GM21390 (cell line): Measurements from ENCODE around the gene ASIC4.

Experiments
- ATAC-seq: cut with Tn5 transposase; IDR thresholded peaks from one replicate; pipeline ENCODE4 v1.9.1; 2021; ENCODE audit not compliant: unreplicated experiment

The ASIC4 gene

DNA sequence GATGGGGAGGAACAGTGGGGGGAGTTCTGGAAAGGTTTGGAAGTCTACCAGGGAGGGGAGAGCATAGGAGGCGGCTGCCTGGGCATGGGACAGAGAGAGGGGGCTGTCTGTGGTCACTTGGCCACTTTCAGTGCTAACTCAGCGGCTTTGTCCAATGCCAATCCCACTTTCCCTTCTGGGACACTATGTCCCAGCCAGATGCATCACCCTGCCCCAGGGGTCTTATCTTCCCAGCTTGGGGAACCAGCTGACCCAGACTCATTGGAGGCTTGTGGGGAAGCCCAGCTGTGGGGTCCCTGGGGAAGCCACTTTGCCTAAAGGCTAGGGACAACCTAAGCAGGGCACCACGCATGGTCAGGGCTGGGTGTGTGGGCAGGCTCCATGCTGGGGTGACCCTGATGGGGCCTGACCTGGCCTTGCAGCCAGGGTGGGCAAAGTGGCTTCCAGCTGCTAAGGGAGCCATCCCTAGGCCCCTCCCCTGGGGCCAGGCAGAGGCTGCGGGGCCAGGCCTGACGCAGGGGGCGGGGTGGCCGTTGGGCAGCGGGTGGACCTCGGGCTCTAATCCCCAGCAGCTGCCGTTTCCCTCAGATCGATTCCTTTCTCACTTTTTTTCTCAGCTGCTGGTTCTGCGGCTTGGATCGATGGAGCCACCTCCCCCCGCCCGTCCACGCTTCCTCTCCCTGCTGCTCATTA is 1.6 kb upstream of the ASIC4 start:
- no peak for ATAC-seq

DNA sequence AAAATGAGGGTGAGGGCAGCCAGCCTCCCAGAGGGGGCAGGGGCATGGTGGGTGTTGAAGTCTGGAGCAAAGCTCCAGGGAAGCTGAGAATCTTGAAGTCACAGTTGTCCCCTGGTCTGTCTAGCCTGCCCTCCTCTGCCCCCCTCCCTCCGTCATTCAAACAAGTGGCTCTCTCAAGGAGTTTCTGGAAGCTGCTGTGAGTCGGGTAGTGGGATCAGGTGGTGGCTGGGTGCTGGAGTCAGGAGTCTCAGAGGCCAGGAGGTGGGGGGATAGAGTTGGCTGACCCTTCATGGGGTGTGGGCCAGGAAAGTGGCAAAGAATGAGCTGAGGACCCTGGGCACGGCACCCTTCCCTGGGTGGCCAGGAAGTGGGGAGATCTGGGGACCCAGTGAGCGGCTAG is 495 bp upstream of the ASIC4 start:
- ATAC-seq: no peak

DNA sequence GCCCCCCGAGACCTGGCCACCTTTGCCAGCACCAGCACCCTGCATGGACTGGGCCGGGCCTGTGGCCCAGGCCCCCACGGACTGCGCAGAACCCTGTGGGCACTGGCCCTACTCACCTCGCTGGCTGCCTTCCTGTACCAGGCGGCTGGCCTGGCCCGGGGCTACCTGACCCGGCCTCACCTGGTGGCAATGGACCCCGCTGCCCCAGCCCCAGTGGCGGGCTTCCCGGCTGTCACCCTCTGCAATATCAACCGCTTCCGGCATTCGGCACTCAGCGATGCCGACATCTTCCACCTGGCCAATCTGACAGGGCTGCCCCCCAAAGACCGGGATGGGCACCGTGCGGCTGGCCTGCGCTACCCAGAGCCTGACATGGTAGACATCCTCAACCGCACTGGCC is 554 bp downstream of the ASIC4 start:
- ATAC-seq: no peak

DNA sequence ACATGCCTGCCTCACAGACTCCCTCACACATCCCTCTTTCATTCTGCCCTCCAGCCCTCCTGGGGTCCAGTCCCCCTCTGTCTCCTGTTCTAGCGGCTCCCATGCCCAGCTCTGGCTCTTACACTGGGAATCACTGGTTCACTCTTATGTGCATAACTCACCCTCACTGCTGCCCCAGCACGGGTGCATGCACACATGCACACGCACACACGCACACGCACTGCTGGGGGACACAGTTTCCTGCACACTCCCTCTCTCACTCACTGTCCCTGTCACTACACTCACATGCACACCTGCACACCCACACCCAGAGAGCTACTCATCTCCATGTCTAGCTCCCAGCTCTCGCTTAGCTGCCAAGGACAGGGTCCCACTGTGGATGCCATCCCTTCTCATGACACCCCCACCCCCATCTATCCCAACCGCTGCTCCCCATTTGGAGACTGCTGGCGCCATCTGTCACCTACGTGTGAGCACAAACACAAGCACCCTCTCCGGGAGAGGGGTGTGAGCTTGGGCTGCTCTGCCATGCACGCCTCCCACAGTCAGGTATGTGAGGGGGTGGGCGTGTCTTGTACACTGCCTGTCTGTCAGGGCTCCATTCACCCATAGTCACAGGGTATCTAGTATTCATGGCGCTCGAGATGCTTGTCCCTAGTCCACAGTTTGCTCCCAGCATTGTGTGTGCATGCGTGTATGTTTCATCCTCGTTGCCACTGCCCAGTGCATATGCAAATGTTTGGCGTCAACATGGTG is 1.8 kb downstream of the ASIC4 start:
- ATAC-seq: no peak

DNA sequence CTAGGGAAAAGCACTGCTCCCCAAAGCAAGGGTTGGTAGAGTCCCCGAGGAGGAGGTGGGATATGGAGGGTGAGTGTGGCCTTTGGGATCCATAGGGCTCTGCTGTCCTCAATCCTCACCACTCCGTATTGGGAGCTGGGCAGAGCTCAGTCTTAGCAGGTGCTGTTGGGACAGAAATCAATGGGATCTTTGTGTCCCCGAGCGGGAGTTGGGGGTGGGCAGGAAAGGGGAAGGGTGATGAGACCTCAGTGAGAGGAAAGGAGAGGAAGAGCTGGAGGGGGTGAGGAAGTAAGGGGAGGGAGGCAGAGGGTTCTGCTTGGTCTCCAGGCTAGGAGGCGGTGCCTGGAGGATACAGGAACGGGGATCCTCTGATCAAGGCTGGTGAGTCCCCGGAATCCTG is 2.6 kb downstream of the ASIC4 start:
- ATAC-seq: no peak

DNA sequence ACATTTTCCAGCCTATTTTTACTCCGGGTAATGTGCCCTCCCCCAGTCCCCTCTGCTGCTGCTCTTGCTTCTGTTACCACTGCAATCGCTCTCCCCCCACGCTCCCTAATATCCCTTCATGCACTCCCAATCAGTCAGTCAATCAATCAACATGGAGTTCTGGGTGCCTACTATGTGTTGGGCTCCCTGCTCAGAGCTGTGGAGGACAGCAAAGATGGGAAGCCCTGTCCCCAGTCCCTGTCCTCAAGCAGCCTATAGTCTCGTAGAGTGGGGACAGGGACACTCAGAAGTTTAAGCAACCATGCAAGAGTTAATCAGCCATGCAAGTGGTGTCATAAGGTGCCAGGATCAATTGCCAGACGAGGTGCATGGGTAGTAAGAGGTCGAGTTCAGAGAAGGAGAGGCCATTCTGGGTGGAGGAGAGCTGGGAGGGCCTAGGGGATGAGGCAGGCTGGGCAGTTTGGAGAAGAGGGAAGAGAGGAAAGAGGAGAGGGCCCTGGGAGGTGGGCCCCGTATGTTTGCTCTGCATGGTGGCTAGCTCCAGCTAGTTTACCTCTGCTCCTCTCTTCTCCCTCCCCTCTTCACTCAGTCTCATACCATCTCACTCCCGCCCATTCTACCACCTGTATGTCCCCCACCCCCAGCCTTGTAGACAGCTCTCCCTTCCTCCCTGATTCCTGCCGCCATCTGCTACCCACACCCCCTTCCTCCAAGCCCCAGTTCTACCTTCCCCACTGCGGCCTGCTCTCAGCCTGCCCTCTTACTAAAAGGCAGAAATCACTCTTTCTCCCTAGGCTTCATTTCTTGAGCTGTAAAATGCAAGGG is 3.9 kb downstream of the ASIC4 start:
- ATAC-seq: no peak

DNA sequence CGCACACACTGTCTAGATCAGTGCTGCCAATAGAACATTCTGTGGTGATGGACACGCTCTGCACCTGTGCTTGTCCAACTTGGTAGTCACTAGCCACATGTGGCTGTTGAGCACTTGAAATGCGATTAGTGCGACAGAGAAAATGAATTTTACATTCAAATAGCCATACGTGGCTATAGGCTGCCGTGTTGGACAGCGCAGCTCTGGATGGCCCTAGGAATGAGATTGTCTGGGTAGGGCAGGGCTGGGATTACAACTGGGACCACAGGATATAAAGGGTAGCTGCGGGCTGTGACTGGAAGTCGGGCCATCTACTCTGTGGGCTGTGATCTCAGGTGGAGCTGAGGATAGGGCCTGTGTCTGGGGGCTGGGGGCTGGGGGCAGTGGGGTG is 5.2 kb downstream of the ASIC4 start:
- no peak for ATAC-seq

DNA sequence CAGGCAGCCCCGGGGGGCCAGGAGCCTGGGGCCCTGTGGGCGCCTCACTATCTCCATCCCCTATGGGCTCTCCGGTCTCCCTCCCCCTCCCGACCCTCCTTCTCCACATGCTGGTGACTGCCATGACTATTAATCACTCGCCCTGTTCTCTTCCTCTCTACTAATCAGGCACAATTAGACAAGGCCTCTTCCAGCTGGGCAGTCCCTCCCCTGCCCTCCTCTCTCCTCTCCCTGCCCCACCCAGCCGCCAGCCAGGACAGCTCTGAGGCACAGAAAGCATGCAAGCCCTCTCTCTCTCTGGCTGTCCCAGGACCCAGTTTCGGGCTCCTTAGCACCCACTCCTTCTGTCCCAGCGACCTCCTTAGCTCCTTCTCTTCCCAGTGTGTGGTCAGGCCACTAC is 5.8 kb downstream of the ASIC4 start:
- ATAC-seq: no peak

DNA sequence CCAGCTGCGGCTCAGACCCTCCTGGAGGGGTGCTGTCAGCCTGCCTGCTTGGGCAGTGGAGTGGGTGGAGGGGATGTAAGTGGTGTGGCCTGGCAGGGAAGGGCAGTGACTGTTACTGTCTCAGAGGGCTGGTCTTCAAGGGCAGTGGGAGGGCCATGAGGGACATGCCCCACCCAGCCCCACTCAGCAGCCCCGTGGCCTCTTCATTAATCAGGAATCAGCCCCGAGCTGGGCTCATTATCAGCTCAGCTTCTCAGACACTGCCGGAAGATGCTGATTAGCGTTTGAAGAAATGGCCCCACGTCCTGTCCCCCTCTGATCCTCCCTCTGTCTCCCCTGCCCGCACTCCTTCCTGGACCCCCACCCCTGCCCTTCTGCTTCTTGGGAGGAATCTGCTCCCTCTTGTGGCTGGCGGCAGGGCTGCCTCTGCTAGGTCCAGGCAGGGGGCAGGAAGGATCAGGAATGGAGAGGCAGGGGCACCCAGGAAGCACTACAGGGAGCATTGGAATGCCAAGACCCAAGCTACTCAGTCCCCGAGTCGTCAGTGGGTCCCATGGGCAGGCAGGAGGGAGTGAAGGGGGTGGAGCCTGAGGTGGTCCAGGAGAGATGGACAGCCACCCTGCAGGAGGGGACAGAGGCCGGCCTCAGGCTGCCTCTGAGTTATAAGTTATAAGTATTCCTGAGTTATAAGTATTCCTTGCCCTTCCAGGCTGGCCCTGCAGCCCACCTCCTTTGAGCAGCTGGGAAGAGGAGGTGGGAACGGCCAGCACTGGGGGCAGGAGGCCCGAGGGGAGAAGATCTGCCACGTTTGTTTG is 7.0 kb downstream of the ASIC4 start:
- ATAC-seq: no peak

DNA sequence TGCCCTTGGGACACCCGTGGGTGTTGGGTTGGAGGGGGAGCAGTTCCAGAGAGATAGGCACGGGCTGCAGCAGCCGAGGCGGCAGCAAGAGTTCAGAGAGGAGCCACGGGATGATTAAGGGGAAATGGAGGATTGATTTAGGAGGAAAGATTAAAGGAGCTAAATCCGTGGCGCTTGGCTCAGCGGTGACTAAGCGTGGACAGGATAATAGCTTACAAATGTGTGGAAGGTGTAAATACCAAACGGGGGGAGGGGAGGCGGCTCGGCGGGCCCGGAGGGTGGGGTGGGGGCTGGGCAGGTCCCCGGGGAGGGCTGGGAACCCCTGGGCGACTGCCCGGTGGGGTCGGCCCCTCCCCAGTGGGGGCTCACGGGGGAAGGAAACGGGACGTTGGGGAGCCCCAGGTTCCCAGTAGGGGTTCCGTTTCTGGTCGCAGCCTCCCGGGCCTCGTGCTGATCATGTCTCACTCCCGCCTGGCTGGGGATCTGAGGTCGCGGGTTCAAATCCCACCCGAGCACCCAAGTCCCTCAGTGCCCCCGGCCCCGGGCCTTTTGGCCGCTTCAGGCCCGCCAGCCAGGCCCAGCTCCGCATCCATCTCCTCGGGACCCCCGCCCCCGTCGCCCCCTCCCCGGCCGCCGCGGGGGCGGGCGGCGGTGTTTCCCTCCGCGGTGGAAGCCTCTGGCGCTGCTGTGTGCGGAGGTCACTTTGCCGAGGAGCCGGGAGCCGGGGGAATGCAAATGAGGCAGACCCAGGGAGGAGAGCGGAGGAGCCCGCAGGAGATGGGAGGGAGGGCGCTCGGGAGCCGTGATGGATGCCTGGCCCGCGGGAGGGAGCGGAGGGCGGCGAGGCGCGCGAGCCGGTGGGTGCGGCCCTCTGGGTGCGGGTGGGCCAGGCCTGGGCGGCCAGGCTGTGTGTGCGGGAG is 8.1 kb downstream of the ASIC4 start:
- ATAC-seq: no peak

DNA sequence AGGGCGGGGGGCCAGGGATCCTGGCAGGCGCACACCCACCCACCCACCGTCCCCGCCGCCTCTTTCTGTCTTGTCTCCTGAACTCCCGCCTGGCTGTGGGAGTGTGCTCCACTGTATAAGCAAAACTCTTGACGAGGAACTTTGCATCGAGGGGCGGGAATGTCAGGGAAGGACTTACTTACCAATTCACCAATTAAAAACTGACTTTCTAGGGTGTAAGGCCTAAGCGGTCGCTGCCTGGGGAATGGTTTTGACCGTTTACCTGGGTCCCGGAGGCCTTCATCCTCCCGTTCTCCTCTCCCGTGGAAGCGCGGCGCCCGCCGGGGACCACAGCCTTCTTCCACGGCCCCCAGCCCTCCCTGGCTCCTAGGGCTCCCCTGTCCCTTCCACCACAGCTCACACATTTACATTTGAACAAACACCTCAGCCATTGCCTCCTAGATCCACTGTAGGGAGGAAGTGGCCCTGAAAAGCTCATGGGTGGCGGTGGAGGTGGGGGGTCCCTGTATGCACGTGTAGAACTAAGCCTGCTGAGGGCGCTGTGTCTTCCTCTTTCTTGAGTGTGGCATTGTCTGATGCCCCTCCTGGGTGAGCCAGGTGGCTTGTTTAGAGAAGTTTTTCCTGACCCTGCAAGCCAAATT is 8.9 kb downstream of the ASIC4 start:
- ATAC-seq: no peak

DNA sequence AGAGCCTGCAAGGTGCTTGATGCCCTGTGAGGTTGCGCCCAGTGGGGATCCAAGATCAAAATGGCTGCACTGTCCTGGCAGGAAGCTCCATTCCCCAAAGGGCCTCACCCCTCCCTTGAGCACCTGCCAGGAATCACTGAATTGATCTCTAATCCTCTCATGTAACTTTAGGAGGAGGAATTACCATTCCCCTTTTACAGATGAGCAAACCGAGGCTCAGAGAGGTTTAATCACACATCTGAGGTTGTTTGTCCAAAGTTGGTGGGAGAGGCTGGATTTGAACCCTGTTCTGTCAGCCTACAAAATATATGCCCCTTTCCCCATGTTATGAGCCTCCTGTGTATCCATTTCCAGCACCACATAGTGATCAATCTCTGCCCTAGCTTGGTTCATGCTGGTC is 10.5 kb downstream of the ASIC4 start:
- no peak for ATAC-seq

DNA sequence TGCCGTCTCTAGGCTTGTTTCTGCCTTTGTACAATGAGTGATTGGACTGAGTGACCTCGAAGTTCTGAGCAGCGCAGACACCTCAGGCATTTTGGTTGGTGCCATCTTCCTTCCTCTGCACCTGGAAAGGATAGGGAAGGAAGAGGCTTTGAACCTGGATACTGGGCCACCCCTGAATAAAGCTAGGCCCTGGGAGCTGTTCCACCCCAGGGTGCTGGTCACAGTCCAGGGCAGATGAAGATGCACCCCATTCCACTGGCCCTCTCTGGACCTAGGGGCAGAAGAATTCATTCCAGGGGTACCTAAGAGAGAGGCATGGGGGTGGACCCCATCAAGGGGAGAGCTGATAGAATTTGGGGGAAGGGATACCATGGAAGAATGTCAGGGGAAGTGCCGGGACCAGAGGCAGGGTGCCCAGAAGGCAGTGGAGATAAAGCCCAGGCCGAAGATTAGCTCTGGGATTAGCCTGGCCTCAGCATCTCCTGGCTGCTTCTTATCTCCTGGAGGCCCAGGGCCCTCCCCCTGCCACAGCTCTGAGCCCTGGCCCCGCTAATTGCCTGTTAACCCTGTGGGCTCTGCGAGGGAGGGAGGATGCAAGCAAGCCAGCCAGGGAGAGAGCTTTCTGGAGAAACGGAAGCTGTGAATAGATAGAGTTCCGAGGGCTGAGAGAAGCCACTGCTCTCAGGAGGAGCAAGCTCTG is 11.4 kb downstream of the ASIC4 start:
- ATAC-seq: no peak

DNA sequence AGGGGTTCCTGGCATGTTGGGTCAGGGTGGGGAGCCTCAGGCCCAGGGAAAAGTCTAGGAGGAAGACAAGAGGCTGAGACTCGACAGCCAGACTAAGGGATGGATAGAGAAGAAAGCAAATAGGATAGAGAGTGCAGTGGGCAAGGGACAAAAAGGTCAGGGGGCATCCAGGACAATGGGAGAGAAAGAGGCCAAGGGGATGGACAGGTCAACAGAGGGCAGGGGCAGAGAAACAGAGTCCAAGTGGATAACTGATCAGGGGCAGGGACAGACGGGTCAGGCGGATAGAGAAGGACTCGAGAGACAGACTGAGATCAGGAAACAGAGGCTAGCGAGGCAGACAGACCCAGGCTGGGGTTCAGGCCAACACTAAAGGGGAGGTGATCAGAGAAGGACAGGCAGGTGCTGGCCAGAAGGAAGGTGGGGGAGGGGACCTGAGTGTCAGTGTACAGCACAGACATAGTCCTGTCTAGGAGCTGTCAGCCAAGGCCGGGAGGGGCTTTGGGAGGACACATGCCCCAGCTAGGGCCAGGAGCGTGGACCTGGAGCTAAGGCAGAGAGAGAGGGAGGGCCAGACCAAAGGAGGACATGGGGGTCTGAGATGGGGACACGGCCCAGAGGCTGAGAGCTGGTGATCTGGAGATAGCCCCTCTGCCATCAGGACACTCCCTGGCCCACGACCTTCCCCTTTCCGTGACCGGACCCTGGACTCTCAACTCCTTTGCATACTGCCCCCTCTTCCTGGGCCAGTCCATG is 12.2 kb downstream of the ASIC4 start:
- no peak for ATAC-seq

DNA sequence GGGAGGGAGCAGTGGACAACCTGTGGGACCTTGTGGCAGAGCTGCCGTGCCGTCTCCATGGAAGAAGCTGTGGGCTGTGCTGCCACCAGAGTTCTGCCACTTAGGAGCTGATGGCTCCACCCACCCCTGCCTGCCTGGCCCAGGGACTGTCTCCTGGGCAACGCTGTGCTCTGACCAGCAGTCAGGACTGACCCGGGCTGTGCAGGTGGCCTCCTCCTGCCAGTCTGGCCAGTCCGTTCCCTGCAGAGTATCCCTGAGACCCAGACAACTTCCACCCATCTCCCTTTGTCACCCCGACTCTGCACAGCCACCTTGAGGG is 12.8 kb downstream of the ASIC4 start:
- no peak for ATAC-seq

DNA sequence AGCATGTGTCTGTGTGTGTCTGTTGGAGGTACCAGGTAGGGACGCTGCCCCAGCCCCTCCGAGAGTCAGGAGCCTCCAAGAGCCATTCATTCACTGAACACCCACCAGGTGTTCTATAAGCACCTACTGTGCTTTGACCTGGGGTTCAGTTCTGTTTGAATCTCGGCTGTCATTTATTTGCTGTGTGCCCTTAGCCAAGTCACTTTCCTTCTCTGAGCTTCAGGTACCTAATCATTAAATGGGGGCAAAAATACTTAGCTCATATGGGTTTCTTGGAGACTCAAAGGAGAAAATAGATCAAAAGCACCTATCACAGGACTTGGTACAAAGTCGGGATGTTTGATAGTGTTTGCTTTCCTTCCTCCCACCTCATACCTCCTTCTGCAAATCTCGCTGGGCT is 13.2 kb downstream of the ASIC4 start:
- no peak for ATAC-seq

DNA sequence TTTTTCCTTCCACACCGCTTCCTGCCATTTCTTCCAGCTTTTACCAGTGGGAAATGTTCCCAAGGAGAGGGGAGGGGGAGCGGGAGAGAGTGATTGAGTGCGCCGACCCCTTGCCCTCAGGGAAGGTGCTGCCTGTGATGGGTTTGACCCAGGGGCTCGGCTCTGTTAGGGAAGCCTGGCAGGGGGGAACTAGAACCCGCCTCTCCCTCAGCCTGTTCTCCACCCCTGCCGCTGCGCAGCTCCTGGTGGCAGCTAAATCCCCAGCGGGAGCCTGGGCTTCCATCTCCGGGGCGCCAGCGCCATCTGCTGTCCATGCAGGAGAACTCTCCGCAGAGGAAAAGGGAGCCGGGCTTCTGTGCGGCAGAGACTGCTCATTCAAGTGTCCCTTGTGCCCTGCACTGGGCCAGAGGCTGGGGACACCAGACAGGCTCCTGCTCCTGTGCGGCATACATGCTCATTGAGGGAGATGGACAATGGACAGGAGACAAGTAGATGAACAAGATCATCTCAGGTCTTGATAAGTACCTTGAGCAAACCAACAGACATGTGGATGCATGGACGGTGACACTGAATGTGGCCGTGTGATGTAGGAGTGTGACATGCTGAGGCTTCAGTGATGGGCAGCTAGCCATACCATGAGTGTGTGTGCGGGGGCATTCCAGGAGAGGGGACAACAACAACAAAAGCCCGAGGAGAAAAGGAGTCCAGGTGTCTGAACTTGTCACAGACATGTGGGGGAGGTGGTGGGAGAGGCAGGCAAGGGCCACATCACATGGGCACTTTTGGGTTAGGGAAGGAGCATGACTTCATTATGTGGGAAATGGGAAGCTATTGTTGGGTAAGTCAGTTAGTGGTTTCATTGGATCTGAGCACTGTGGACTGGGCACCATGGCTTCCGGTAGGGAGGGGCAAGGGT is 16.0 kb downstream of the ASIC4 start:
- ATAC-seq: peak; percentile 88
